ENCODE results near the gene PTPRN2.
A peak's percentile ranks its signal among the peaks of the same experiment; 100 is the strongest.

PTPRN2 gene

DNA sequence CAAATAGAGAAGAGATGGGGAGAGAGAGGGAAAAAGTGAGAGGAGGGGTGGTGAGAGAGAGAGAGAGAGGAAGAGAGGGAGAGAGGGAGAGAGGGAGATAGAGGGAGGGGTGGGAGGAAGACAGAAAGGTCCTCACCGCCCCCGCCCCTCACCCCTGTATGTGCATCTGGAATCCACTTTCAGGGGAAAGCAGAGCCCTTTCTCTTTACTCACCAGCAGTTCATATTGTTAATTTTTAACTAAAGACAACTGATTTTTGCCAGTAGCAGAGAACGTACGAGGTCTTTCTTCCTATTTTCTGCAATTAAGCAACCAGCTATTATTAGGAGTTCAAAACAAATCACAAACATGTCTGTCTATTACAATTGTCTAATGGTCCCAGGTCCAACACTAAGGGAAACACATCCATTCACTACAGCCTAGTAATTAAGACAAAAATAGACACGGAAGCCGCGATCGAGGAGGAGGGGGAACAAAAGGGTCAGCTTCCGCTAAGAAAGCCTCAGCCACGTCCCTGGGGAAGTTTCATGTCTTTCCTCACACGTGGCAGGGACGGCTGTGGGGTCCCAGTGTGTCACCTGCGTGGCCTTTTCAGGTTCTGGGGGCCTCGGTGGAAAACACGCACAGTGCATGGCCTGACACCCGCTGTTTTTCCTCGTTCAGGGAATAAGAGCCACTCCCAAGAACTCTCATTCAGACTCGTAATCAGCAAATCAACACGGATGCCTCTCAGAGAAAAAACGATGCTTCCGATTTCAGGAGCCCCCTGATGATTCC, 572.0 kb downstream of the PTPRN2 start:
- DNase-seq = peak; percentile 35

DNA sequence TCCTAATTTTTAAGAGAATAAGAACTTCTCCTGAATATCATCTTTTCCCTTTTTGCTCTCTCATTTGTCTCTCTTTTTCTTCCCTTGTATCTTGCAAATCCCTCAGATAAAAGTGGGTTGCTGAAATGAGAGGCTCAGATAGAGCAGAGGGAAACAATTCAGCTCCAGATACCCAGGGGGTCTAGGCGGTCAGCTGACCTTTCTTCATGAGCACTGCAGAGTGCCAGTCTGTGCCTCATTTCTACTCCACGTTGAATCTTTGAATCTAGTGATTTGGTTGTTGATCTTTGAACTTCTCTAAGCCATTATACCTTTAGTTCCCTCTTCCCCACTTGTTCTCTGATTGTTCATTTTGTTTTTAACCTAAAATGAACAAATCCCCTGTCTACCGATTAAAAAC, 572.6 kb downstream of the PTPRN2 start:
- DNase-seq = no peak

DNA sequence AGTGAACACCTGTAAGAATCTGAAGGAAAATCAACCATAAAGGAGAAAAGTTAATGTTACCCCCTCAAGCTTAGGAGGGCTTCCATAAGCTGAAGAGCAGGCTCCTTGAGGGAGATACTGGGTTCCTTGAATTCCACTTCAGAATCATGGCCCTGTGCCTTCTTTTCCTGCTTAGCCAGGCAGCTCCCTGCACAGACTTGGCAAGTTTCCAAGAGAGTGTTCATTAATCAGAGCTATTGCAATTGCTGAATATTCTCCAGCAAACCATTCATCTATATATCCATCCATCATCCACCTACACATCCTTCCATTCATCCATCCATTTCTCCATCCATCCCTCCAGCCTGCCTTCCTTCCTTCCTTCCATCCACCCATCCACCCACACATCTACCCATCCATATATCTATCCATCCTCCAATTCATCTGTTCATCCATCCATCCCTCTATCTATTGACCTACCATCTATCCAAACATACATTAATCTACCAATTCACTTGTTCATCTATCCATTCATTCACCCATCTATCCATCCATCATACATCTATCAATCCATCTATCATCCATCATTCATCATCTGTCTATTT, 574.4 kb downstream of the PTPRN2 start:
- no peak for DNase-seq

DNA sequence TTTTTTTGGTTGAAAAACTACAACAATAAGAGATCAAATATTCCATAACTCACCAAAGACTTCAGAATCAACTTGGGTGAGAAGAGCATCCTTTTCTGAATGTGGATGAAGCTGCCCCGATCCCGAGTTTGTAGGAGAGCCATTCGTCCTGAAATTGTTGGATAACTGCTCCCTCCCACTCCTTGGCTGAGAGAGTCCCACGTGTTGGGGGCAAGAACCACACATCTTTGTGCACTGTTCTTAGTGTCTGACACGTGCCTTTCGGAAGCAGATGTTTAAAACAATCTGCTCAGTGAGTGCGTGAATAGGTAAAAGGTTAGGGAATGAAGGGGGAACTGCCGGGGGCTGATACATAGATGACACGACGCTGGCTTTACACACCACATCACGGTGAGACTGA, 575.7 kb downstream of the PTPRN2 start:
- DNase-seq = no peak

DNA sequence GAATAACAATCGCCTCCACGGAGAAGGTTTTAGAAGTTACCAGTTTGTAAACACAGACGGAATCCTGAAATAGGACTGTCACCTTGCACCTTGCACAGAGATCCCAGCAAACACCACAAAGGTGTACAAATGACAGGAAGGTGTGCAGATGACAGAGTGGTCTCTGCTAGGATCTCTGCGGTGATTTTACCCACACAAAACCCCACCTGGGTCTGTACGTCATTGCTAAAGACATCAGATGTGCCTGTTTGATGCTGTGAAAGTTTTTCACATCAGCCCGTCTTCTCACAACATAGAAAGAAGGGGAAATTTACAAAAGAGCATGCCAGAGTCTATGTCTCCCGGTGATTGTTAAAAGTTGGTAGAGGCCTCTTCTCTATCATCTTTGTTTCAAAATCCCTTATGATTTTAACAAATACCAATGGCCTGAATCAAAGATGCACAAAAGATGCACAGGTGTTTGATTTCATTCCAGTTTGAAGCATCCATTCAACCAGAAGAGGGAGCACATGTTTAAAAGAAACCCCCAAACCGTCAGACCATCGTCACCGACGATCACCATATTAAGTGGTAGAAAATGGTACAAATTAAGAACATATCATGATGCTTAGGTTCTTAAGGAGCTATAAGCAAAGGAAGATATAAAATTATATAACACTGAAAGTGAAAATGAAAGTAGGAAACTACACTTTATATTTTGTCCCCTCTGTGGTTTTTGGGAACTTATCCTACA, 576.5 kb downstream of the PTPRN2 start:
- DNase-seq = no peak

DNA sequence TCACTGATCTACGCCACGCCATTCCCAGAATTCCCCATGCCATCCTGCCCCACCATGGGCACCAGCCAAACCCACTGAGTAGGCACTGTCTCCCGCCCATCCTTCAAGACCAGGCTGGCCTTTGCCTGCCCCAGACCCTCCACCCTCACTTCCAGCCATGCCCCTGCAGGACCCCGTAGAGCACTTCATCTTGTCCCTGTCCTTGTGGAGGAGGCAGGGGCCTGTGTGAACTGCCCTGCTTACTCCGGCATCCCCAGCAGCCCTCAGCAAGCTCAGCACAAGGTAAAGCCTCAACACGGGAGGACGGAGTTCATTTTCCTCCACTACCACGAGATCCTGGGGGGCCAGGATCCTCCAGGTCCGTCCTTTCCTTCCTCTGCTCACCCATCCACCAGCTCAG, 577.7 kb downstream of the PTPRN2 start:
- DNase-seq = no peak

DNA sequence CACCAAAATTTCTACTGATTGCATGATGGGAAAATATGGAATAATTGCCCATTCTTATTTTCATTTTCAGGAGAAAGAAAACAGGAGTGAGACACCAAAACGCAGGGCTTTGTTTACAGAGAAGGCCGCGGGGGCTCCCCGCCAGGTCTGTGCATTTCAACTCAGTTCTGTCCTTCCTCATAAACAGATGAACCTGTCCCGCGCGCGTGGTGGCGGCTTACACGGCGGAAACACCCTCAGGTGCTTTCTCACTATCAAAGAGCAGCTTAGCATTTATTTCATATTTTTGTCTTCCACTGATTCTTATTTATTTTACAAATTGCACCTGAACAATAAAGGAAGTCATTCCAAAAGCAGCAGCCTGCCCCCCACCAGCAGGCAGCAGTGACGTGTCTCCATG, 579.4 kb downstream of the PTPRN2 start:
- no peak for DNase-seq

DNA sequence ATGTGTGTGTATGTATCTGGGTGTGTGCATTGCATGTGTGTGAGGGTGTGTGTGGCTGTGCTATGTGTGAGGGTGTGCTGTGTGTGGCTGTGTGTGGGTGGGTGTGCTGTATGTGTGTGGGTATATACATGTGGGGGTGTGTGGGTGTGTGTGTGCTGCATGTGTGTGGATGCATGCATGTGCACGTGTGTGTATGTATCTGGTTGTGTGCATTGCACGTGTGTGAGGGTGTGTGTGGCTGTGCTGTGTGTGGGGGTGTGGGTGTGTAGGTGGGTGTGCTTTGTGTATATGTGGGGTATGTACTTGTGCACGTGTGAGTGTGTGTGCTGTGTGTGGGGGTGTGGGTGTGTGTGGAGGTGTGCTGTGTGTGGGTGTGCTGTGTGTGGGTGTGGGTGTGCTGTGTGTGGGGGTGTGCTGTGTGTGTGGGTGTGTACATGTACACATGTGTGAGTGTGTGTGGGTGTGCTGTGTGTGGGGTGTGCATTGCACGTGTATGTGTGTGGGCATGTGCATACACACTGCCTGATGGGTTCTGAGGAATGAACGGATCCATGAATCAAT, 579.8 kb downstream of the PTPRN2 start:
- DNase-seq = no peak

DNA sequence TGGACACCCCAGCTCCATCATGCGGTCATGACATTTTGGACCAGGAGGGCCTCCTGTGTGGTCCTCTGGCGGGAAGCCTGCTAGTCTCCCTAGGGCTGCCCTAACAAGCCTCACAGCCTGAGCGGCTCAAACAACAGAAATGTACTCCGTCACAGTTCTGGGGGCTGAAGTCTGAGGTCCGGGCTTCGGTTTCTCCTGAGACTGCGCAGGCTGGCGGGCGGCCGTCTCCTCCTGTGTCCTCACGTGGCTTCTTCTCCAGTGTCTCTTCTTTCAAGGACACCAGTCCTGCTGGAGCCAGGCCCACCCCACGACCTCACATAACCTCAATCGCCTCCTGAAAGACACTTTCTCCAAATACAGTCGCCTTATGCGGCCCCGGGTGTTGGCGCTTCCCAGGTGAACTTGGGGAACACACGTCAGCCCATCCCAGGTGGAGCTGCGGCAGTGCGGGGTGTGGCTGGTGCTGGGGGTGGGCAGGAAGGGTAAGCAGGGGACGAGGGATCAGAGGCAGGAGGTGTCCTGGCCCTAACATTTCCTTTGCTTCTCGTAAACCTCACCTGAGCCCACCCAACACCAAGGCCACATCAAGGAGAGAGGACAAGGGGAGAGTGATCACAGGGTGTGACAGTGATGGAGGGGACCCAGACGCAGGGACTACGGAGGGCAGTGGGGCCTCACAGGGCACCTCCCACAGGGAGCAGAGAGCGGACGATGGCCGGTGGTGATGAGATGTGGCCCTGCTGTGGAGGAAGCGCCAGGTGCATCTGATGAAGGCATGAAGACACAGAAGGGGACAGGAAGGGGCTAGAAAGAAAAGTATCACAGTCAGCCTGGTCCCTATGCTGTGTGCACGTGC, 580.6 kb downstream of the PTPRN2 start:
- no peak for DNase-seq

DNA sequence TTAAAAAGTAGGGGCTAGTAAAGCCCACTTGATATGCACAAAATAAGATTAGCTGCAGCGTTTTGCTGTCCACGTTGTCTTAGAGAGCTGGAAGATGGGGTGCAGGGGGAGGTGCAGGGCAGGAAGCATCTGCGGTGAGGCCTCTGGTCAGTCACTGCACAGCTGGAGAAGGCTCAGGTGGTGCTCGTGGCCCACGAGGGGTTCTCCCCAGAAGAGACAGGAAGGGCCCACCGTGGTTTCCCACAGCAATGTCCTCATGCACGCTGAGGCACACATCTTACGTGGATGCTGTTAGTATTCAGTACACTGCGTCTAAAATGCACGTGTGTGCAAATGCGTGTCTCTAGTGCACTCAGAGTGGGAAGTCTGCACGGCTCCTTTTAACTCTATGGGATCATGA, 582.1 kb downstream of the PTPRN2 start:
- no peak for DNase-seq

DNA sequence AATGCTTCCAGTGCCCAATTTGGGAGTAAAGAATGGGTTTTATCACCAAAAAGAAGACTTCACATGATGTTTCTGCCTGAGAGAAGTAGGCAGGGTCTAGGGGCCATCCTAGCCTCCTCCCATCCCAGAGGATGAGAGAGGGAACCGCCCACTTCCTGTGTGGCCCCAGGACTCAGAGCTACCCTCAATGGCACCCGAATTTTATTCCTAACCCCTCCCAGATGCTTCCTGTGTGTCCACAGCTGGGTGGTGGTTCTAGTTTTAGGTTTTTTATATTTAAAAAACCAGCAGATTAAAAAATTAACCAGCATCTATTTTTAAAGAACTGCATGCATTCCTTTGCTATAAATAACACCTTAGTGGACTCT, 583.5 kb downstream of the PTPRN2 start:
- no peak for DNase-seq

DNA sequence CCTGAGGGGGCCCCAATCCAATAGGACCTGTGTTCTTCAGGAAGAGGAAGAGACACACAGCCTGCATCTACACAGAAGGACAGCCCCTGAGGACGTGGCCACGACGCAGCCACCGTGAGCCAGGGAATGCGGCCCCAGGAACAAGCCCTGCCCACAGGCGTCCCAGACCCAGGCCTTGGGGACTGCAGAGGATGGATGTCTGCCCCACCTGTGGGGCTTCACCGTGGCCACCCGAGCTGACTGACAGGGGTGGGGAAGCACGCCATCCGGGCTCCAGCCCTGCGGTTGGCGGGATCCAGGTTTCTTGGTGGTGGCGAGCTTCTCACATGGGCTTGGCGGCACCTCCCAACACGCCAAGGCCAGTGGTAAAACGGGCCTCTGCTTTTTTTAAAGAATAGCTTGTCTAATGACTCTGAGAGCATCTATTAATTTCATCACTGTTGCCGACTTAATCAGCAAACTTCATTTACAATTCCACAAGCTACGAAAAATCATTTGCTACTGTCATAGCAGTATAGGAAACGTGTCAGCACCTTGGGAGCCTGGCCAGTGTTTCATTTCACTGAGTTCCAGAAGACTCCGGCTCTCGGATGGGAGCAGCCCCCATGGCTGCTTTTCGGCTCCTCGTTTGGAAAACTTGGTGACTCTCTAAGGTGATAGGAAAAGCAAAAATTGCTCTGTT, 584.0 kb downstream of the PTPRN2 start:
- no peak for DNase-seq

DNA sequence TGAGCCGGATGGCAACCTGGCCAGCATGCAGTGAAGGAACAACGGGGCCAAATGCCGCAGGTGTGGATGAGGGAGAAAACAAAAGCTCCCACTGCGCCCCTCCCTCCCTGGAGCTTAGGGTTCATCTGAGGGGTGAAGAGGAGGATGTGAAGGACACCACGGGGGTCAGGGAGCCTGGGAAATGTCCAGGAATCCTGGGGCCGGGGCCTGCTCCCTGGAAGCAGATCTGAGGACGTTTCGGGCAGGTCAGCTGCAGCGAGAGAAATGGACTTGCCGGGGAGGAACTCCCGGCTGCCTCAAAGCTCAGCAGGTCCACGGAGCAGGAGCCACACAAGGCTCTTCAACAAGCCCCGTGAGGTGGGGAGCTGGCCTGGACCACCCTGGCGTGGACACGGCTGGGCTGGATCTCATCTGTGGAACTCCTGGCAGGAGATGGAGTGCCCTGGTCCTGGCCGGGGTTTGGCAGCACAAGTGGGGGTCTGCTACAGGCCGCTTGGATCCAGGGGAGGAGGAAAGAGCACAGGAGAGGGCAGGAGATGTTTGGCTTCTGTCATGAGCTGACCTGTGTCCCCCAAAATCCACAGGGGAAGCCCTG, 585.0 kb downstream of the PTPRN2 start:
- DNase-seq = no peak

DNA sequence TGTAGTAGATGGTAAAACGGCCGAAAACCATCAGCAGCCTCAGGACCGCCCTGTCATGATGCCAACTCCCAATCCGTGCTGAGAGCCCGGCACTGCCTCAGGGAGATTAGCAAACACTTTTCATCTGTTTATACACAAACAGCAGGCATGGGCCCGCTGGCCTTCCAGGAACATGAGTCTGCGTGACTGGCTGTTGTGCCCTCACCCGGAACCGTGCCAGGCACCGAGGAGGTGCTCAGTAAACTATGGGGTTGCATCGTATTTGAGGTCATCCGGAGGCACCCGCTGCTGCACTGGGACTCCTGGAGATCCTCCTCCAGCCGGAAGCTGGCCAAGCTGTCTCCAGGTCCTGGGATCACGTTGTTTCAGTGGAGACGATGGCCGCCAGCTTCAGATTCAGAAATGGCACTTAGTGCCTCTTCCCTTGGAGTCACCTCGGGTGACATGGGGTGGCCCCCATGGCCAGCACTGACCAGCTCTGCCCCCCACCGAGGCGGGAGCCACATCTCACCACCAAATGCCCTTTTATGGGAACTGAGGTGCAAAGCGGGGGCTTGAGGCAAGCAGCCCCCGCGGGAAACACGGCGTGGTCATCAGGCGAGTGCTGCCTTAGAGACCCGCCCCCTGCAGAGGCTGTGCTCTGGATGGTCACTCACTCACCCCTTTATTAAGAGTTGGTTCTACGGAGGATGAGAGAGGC, 585.9 kb downstream of the PTPRN2 start:
- no peak for DNase-seq

DNA sequence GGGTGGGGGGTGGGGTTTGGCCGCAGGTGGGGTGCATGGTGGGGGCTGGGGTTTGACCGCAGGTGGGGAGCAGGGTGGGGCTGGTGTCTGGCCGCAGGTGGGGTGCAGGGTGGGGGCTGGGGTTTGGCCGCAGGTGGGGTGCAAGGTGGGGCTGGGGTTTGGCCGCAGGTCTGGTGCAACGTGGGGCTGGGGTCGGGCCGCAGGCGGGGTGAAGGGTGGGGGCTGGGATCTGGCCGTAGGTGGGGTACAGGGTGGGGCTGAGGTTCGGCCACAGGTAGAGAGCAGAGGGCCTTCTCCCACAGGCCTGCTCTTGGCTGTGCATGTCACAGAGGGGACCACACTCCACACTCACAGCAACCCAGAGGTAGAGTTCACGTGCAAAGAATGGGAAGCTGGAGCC, 586.6 kb downstream of the PTPRN2 start:
- DNase-seq = no peak

DNA sequence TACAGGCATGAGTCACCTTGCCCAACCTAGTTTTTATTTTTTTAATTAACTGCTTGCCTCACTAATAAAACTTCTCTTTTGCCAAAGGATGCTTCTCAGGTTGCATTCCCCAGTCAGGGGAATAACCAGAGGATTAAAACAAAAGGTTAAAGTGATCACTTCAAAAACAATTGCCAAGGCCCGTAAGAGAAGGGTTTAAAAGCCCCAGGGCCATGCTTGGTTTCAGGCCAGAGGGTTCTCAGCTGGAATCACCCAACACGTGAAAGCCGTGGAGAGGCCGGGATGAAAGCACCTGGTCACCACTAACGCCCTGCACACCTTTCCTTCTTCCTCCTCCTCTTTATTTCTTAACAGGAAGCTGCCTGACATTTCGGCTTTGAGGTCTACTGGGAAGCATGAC, 587.5 kb downstream of the PTPRN2 start:
- DNase-seq = no peak

DNA sequence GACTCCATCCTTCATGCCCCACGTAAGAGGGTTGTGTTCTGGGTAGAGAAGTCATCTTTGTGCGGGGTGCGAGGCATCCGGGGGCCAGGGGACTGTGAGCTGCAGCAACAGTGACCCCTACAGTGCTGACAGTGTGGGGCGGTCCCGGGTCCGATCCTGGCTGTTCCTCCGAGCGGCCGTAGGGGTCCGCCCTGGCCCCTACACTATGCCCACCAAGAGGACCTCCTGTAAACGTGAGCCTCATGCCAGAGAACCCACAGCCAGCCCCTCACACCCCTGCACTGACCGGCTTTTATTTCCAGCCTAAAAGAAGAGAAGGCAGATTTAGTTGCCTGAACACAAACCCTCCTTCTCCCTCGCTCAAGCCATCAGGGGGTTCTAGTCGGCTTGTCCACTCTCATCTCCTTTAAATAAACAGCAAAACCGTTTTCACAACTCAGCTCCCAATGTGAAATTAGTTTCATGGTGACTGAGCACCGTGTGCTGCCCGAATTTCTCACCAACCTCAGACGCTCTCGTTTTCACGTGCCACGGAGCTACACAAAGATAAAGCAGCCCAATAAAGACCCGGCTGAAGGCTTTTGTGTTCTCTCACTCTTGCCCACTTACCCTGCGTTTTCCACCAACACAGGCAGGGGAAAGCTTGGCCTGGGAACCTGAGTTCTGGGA, 588.6 kb downstream of the PTPRN2 start:
- no peak for DNase-seq

DNA sequence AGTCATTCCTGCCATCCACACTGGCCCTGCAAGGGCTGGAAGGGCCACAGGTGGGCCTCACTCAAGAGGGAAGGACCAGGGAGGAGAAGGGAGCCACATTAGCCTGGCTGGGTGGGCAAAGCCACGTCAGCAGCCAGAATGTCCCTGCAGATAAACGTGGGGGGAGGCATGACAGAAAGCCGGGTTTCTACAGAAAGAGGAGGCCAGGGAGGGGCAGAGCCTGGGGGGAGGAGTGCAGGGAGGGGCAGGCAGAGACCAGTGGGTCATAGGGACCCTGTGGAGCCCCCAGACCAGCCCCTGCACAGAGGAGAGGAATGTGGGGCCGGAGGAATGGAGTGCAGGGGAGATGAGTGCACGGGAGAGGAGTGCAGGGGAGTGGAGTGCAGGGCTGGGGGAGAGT, 590.2 kb downstream of the PTPRN2 start:
- DNase-seq = no peak

DNA sequence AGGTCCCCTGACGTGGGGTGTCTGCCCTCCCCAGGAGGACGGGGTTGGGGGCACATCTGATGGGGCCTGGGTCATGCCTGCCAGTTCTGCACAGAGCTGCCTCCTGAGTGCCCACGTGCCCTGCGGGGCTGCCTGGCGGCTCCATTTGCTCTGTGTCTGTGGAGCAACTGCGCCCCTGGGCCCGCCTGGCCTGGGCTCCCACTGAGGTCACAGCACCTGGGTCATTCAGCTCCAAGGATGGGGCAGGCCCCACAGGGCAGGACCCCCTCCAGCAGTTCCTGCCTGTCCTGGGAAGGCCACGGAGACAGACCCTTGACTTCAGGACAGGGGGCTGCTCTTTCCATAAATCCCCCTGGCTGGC, 590.6 kb downstream of the PTPRN2 start:
- DNase-seq = no peak

DNA sequence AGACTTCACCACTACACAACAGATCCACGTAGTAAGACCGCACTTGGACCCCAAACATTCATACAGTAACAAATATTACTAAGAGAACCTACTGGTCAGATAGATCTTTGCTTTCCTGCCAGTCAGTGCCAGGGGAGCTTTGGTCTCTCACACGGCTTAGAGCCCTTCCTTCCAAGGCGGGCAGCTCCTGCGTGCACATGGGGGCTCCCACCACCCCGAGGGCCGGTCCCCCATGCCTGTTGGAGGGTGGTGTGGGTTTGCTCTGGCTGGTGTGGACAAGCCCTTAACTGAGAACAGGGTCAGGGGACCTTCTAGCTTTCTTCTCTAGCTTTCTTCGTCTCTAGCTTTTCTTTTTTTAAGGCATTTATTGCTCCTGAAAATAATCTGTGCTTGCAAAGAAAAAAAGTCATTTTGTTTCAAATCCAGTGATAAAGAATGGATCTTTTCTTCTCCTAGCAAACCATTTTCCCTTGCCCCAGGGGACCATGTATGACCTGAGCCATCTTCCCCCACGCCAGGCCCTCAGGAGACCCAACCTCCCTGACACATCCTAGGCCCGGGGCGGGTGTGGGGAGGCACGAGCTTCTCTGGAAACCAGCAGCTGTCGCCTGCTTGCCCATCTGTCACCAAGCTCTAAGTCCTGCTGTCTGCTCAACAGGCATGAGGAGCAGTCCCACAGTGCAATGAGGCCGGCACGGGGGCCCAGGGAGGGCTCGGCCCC, 591.1 kb downstream of the PTPRN2 start:
- DNase-seq = no peak
